Naive thymus-derived CD4-positive, alpha-beta T cell (primary cell): ENCODE results near the gene PRKCB. TPM values are rescaled to one million over a fixed set of nuclear protein-coding genes. Genes with fewer than 3 reads are reported as not detected.
A peak's percentile ranks its signal among the peaks of the same experiment; 100 is the strongest.

Source experiments
- ATAC-seq: fragments of 150-1000 bp; cut with Tn5 transposase; 2 replicates; pipeline ENCODE4 v1.10.0; 2021; ENCODE audit warnings: mild to moderate bottlenecking, moderate library complexity
- CTCF ChIA-PET: fragments of 350-600 bp; sonication (Branson Sonifier 250); formaldehyde crosslinking; loops from one replicate; lab custom pipeline; 2021; ENCODE audit warnings: antibody characterized with exemption; lab: Charles Lee
- POLR2A ChIA-PET: fragments of 350-600 bp; sonication (Branson Sonifier 250); formaldehyde crosslinking; loops from one replicate; lab custom pipeline; 2021; ENCODE audit warnings: antibody characterized with exemption, inconsistent platforms; lab: Charles Lee
- DNase-seq, 9 donors: peaks; one replicate each; pipeline versions ENCODE4 v3.0.0 to v3.0.0-alpha.2; 2020 to 2022; ENCODE audit warnings: mixed read lengths in 1 of 9
- H3K27ac ChIP-seq: one replicate; pipeline ENCODE4 v1.7.0; 2013; ENCODE audit warnings: mild to moderate bottlenecking, low read depth, low read length, moderate library complexity
- H3K27me3 ChIP-seq, 2 donors: one replicate each; pipeline ENCODE4 v1.7.0; 2013; ENCODE audit warnings: low read length in 2 of 2, mild to moderate bottlenecking in 2 of 2, moderate library complexity in 2 of 2; ENCODE audit not compliant: control insufficient read depth in 2 of 2, insufficient read depth in 2 of 2
- H3K36me3 ChIP-seq, 3 experiments: 1 replicate in 2 of 3; 2 replicates in 1 of 3; pipeline ENCODE4 v1.7.0; 2013; ENCODE audit warnings: low read length in 3 of 3, mild to moderate bottlenecking in 3 of 3, moderate library complexity in 1 of 3; ENCODE audit not compliant: insufficient read depth in 3 of 3, control insufficient read depth in 2 of 3
- H3K4me1 ChIP-seq, 2 donors: one replicate each; pipeline ENCODE4 v1.7.0; 2013; ENCODE audit warnings: low read length in 2 of 2, mild to moderate bottlenecking in 2 of 2, moderate library complexity in 1 of 2; ENCODE audit not compliant: control insufficient read depth in 2 of 2, insufficient read depth in 2 of 2
- H3K4me3 ChIP-seq: 2 replicates; pipeline ENCODE4 v1.7.0; 2013; ENCODE audit warnings: mild to moderate bottlenecking, low read length
- H3K9me3 ChIP-seq, 3 experiments: 1 replicate in 2 of 3; 2 replicates in 1 of 3; pipeline ENCODE4 v1.7.0; 2013; ENCODE audit warnings: low read length in 3 of 3; ENCODE audit not compliant: control insufficient read depth in 2 of 3
- H3K27ac Mint-ChIP-seq, 9 donors: one replicate each; pipeline ENCODE4 v1.8.0; 2020 to 2022; ENCODE audit warnings: mixed read lengths in 9 of 9, mild to moderate bottlenecking in 8 of 9, moderate library complexity in 5 of 9, inconsistent platforms in 2 of 9
- H3K27me3 Mint-ChIP-seq, 5 donors: one replicate each; pipeline ENCODE4 v1.8.0; 2021 to 2022; ENCODE audit warnings: mixed read lengths in 5 of 5, mild to moderate bottlenecking in 1 of 5
- H3K36me3 Mint-ChIP-seq, 5 donors: one replicate each; pipeline ENCODE4 v1.8.0; 2020 to 2022; ENCODE audit warnings: mixed read lengths in 5 of 5, mild to moderate bottlenecking in 3 of 5, inconsistent platforms in 1 of 5
- H3K4me1 Mint-ChIP-seq, 7 donors: one replicate each; pipeline ENCODE4 v1.8.0; 2020 to 2022; ENCODE audit warnings: mixed read lengths in 7 of 7, mild to moderate bottlenecking in 3 of 7, inconsistent platforms in 1 of 7
- H3K4me3 Mint-ChIP-seq, 10 donors: one replicate each; pipeline ENCODE4 v1.8.0; 2020 to 2022; ENCODE audit warnings: mild to moderate bottlenecking in 10 of 10, mixed read lengths in 10 of 10, moderate library complexity in 6 of 10, inconsistent platforms in 2 of 10
- H3K9me3 Mint-ChIP-seq, 11 donors: one replicate each; pipeline ENCODE4 v1.8.0; 2020 to 2022; ENCODE audit warnings: mixed read lengths in 11 of 11, mild to moderate bottlenecking in 4 of 11, inconsistent platforms in 1 of 11, moderate library complexity in 1 of 11
- intact Hi-C, 2 donors: fragments of 100-400 bp; cut with micrococcal nuclease; formaldehyde crosslinking; loops; one replicate each; pipeline ENCODE4 v1.15.1; 2023
- polyA plus RNA-seq, 2 donors: library from polyadenylated mRNA; unstranded; fragments of 300-500 nt; fragmentation: Illumina TruSeq; gene quantifications; one replicate each; pipeline ENCODE4 v1.2.3, GENCODE V29; 2021
- total RNA-seq, 6 experiments: library from RNA in 5 of 6; stranded (reverse) in 5 of 6; gene quantifications; 1 replicate in 5 of 6; 2 replicates in 1 of 6; pipeline ENCODE4 v1.2.3 and lab custom pipeline; 2021 to 2026

Gene PRKCB
- total and polyA plus RNA-seq, 7 experiments from 2014 or later = 32.4 to 180 (median 72.9) TPM

DNA sequence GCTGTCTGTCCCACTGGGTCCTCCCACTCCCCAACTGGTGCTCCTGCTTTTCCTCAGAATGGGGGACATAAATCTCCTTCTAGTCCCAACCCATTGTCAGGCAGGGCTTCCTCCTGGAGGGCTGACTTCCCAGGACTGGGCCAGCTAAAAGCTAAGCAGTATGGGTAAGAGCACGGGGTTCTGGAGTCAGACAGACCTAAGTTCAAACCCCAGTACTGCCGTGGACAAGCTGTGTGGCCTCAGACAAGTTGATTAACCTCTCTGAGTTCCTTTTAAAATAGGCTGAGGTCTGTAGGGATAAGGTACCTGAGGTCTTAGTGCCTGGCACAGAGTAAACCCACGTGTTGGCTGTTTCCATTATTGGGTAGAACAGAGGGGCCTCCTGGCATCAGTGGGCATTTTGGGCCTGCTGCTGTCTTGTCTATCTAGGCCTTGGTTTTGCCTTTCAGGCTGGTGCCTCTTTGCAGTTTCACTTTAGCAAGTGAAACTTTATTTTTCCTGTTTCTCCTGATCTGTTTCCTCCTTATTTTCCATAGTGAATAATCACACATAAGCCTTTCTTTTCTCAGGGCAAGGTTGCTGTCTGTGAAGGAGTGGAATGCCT lies 114.6 kb downstream of the PRKCB start:
- ATAC-seq (no peak), DNase-seq (no peak)
- H3K27ac Mint-ChIP-seq = peak overlapping the region; percentile 90 to 99 (median 91)

DNA sequence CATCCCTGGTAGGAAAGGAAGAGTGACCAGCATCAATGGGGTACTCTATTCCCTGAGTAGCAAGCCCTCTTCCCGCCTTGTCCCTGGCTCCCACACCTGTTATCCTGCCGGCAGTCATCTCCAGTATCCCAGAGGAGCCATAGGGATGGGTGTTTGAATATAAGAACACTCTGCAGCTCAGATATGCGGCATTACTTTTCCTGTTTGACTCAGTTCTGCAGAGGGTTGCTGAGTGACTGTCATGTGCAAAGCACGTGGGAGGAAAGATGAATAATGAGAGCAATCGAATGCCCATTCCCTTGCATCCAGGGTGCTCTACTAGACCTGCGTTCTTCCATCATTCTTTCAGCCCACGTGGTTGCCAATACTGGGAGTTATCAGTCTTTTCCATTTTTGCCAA lies 115.1 kb downstream of the PRKCB start:
- CTCF ChIA-PET = interaction anchor here (1.2 to 1.7 kb wide), 2 partner anchors 60 to 65 kb away, joined by 4 to 9 read pairs; no protein-coding TSS in a partner anchor
- POLR2A ChIA-PET = interaction anchor here (0.6 to 4.2 kb wide), 5 partner anchors 9 to 123 kb away, joined by 3 to 20 read pairs (median 3); no protein-coding TSS in a partner anchor
- intact Hi-C loops = loop anchor here (1.0 to 5.0 kb wide), 6 partner anchors 61 to 148 kb away; partner anchors contain the start of gene PRKCB (in 1 of the 2)
- H3K36me3 Mint-ChIP-seq = peaks cover 0 to 13% (median 0%) of the 10 kb centered on the region in 5 donors
- H3K4me1 Mint-ChIP-seq = peaks cover 69 to 96% (median 95%) of the 10 kb centered on the region in 7 donors
- Histone ChIP-seq H3K4me1 (peaks cover 62 to 67% of the 10 kb centered on the region in 2 donors), H3K4me3 (peak overlapping the region; percentile 38), H3K9me3 (no peaks in the 10 kb centered on the region), H3K36me3 (no peaks in the 10 kb centered on the region), H3K27ac (peak overlapping the region; percentile 68), H3K27me3 (no peaks in the 10 kb centered on the region)
- H3K27me3 Mint-ChIP-seq = no peaks in the 10 kb centered on the region
- ATAC-seq (no peak), DNase-seq (peak in 1 of 9 donors; percentile 27)
- peak overlapping the region; percentile 52 to 84 (median 74) for H3K4me3 Mint-ChIP-seq
- peaks cover 0 to 3% (median 0%) of the 10 kb centered on the region in 11 donors for H3K9me3 Mint-ChIP-seq
- peak overlapping the region; percentile 90 to 99 (median 91) for H3K27ac Mint-ChIP-seq

More for the DNA sequence above, 114.6 kb downstream of the PRKCB start:
- Mint-ChIP-seq H3K9me3 (peaks cover 0 to 3% (median 0%) of the 10 kb centered on the region in 11 donors), H3K4me1 (peaks cover 70 to 97% (median 95%) of the 10 kb centered on the region in 7 donors), H3K4me3 (peak overlapping the region; percentile 52 to 84 (median 74)), H3K27me3 (no peaks in the 10 kb centered on the region), H3K36me3 (peaks cover 0 to 13% (median 0%) of the 10 kb centered on the region in 5 donors)
- H3K27me3 ChIP-seq = no peaks in the 10 kb centered on the region
- peak overlapping the region; percentile 38 for H3K4me3 ChIP-seq
- H3K4me1 ChIP-seq = peaks cover 62 to 67% of the 10 kb centered on the region in 2 donors
- no peaks in the 10 kb centered on the region for H3K9me3 ChIP-seq
- H3K27ac ChIP-seq = peak overlapping the region; percentile 68
- ChIA-PET CTCF (interaction anchor here (0.6 to 1.2 kb wide), 3 partner anchors 66 to 149 kb away, joined by 3 to 4 read pairs (median 3); no protein-coding TSS in a partner anchor), POLR2A (interaction anchor here (0.6 to 4.2 kb wide), 10 partner anchors 10 to 124 kb away, joined by 3 to 20 read pairs (median 3); no protein-coding TSS in a partner anchor)
- intact Hi-C loops = loop anchor here (1.0 to 5.0 kb wide), 6 partner anchors 62 to 147 kb away; partner anchors contain the start of gene PRKCB (in 1 of the 2)
- no peaks in the 10 kb centered on the region for H3K36me3 ChIP-seq

- H3K4me3 ChIP-seq = peak overlapping the region; percentile 14
- peaks cover 68 to 95% (median 91%) of the 10 kb centered on the region in 7 donors for H3K4me1 Mint-ChIP-seq
- H3K27ac ChIP-seq = peak overlapping the region; percentile 46
- H3K4me3 Mint-ChIP-seq = peak overlapping the region; percentile 19 to 82 (median 72)
- peak overlapping the region; percentile 30 to 99 (median 91) for H3K27ac Mint-ChIP-seq
- intact Hi-C loops = loop anchor here in 1 of 2 donors (5.0 kb wide), 2 partner anchors 60 to 125 kb away; no protein-coding TSS in a partner anchor
- no peaks in the 10 kb centered on the region for H3K36me3 ChIP-seq
- ChIA-PET CTCF (interaction anchor here (0.9 to 1.7 kb wide), 5 partner anchors 58 to 91 kb away, joined by 3 to 9 read pairs (median 4); no protein-coding TSS in a partner anchor), POLR2A (interaction anchor here (0.8 to 4.2 kb wide), 5 partner anchors 8 to 89 kb away, joined by 3 to 20 read pairs (median 3); no protein-coding TSS in a partner anchor)
- DNase-seq = peak in 3 of 9 donors; percentile 16 to 22 (median 17)
- peaks cover 52 to 67% of the 10 kb centered on the region in 2 donors for H3K4me1 ChIP-seq
- no peaks in the 10 kb centered on the region for H3K27me3 Mint-ChIP-seq
- no peaks in the 10 kb centered on the region for H3K9me3 ChIP-seq
- peaks cover 0 to 13% (median 0%) of the 10 kb centered on the region in 5 donors for H3K36me3 Mint-ChIP-seq
- H3K27me3 ChIP-seq = no peaks in the 10 kb centered on the region
- H3K9me3 Mint-ChIP-seq = peaks cover 0 to 3% (median 0%) of the 10 kb centered on the region in 11 donors
- ATAC-seq = peak; percentile 24
These were observed 116.6 kb downstream of the PRKCB start for GRCh38 chr16:23952128-23952970.

- Histone ChIP-seq H3K9me3 (no peaks in the 10 kb centered on the region), H3K36me3 (no peaks in the 10 kb centered on the region), H3K27ac (no peak overlapping the region), H3K4me1 (peaks cover 46 to 64% of the 10 kb centered on the region in 2 donors), H3K4me3 (no peak overlapping the region), H3K27me3 (no peaks in the 10 kb centered on the region)
- CTCF ChIA-PET = interaction anchor here (1.0 to 1.3 kb wide), 4 partner anchors 57 to 92 kb away, joined by 3 to 5 read pairs (median 3); no protein-coding TSS in a partner anchor
- DNase-seq (no peak), ATAC-seq (no peak)
- peaks cover 66 to 94% (median 91%) of the 10 kb centered on the region in 7 donors for H3K4me1 Mint-ChIP-seq
- H3K27me3 Mint-ChIP-seq = no peaks in the 10 kb centered on the region
- H3K4me3 Mint-ChIP-seq = peak overlapping the region in 9 of 10 donors; percentile 62 to 82 (median 72)
- intact Hi-C loops = loop anchor here in 1 of 2 donors (5.0 kb wide), 2 partner anchors 59 to 126 kb away; no protein-coding TSS in a partner anchor
- peaks cover 0 to 14% (median 0%) of the 10 kb centered on the region in 5 donors for H3K36me3 Mint-ChIP-seq
- POLR2A ChIA-PET = interaction anchor here (0.8 to 4.2 kb wide), 5 partner anchors 7 to 89 kb away, joined by 3 to 20 read pairs (median 3); no protein-coding TSS in a partner anchor
- H3K9me3 Mint-ChIP-seq = peaks cover 0 to 1% (median 0%) of the 10 kb centered on the region in 11 donors
- peak overlapping the region in 8 of 9 donors; percentile 89 to 99 (median 91) for H3K27ac Mint-ChIP-seq
These were observed 117.2 kb downstream of the PRKCB start for GRCh38 chr16:23952971-23953300.

DNA sequence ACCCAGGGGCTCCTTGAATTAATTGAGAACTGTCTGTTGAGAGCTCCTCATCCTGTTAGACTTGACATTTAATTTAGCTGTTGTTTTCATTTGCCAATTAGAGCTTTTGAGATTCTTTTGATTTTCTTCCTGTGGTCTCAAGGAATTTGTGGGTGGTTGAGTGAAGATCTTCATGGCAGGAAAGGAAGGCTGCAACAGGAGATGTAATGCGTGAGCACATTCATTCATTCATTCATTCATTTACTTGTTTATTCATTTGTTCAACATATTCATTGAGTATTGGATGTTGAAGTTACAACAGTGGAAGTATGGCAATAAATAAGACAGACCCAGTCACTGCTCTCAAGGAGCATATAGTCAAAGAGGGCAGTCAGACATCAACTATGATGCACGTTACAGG lies 117.7 kb downstream of the PRKCB start:
- peaks cover 0 to 1% (median 0%) of the 10 kb centered on the region in 11 donors for H3K9me3 Mint-ChIP-seq
- POLR2A ChIA-PET = interaction anchor here (1.0 to 1.8 kb wide), 5 partner anchors 10 to 57 kb away, joined by 3 to 5 read pairs (median 3); no protein-coding TSS in a partner anchor
- no peak for DNase-seq
- H3K4me3 ChIP-seq = no peak overlapping the region
- no peak overlapping the region for H3K27ac ChIP-seq
- peak overlapping the region in 8 of 9 donors; percentile 89 to 99 (median 91) for H3K27ac Mint-ChIP-seq
- H3K27me3 Mint-ChIP-seq = no peaks in the 10 kb centered on the region
- peaks cover 41 to 59% of the 10 kb centered on the region in 2 donors for H3K4me1 ChIP-seq
- peak overlapping the region in 8 of 10 donors; percentile 4 to 82 (median 72) for H3K4me3 Mint-ChIP-seq
- no peaks in the 10 kb centered on the region for H3K27me3 ChIP-seq
- ATAC-seq = no peak
- H3K4me1 Mint-ChIP-seq = peaks cover 64 to 92% (median 89%) of the 10 kb centered on the region in 7 donors
- CTCF ChIA-PET = interaction anchor here (0.6 to 1.3 kb wide), 4 partner anchors 13 to 74 kb away, joined by 3 to 5 read pairs (median 4); no protein-coding TSS in a partner anchor
- H3K36me3 Mint-ChIP-seq = peaks cover 0 to 14% (median 0%) of the 10 kb centered on the region in 5 donors
- no peaks in the 10 kb centered on the region for H3K9me3 ChIP-seq
- no peaks in the 10 kb centered on the region for H3K36me3 ChIP-seq
- intact Hi-C loops = loop anchor here in 1 of 2 donors (5.0 kb wide), 2 partner anchors 59 to 126 kb away; no protein-coding TSS in a partner anchor
